SIG-M5 treated with dmso at 0.1 percent for 504 hours (cell line): Measurements from ENCODE around the gene INTS6L.
"Not testable (repeated sequence)": the region's sequence is repeated elsewhere in the genome, so short reads cannot be mapped to it uniquely, and the experiment has no call there.

ENCODE experiments used
- DNase-seq: peaks from one replicate; lab custom pipeline; 2025; ENCODE audit not compliant: unreplicated experiment; lab: John Stamatoyannopoulos, UW

INTS6L gene

GRCh38 chrX:135595543-135595942 lies 75.1 kb downstream of the INTS6L start:
- DNase-seq = no peak

- DNase-seq = peak; percentile 19
These were observed 76.0 kb downstream of the INTS6L start for GRCh38 chrX:135596495-135596894.

DNA sequence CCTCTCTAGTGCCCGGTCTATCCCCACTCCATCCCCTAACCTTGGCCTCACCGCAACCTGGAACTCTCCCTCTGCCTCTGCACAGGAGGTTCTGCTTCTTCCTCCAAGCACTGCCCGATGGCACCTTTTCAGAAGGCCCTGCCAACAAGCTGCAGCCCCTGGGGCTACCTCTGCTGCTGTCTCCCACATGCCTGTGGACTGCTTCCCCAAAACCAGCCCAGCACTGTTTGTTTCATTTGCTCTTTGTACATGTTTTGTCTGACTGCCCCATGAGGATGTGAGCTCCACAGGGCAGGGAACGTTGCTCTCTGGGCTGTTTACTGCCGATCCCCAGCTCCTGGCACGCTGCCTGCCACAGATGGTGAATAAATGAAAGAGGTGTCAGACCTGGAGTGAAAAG lies 85.4 kb downstream of the INTS6L start:
- no peak for DNase-seq

DNA sequence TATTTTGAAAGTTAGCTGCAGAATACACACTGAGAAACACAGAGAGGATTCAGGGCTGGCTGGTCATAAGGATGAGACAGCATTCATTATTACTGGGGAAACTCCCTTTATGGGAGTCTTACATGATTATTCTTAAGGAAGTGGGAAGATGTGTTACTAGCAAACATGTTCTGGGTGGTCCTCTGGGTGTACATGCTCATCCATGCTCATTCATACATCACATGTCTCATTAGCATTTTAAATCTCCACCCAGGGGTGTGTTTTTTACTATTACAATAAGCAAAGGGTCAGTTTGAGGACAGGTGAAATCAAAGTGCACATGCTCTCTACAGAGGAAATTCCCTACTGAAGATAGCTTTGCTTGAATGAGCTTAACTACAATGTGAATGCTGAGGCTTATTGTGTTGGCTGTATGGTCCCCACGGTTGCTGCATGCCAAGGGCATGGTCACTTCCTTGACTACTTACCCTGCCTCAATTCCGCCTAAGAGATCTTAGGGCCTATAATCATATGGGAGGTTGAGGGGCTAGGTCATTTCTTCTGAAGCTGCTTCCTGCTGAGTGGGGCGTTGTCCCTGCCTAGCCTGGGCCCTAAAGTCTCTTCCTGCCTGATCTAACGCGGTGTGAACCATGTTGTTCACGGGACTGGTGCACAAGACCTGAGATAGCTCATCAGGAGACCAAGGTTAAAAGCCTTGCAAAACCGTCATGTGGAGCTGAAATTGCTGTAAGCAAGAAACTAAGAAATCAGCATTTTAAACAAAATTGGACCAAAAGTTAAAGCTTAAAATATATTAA lies 104.1 kb downstream of the INTS6L start:
- DNase-seq = not testable (repeated sequence)

DNA sequence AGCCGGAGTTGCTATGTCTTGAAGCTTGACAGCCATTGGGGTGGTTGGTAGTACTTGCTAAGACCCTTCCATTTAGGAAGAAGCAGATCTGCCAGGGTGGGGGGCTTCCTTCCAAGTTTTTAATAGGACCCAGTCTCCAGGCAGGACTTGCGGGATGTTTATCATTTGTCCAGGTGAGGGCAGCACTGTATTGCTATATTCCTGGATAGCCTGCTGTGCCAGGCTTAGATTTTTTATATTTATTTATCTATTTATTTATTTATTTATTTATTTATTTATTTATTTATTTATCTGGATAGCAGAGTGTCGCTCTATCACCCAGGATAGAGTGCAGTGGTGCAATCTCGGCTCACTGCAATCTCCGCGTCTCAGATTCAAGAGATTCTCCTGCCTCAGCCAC lies 105.5 kb downstream of the INTS6L start:
- no peak for DNase-seq

- no peak for DNase-seq
These were observed 108.9 kb downstream of the INTS6L start for GRCh38 chrX:135629342-135629741.
